ENCODE measurements around the gene BMP6. TPM values are rescaled to one million over a fixed set of nuclear protein-coding genes. Genes with fewer than 3 reads are reported as not detected.

BMP6 gene
- total RNA-seq, 1 experiment from 2014 or later, result not detected

DNA sequence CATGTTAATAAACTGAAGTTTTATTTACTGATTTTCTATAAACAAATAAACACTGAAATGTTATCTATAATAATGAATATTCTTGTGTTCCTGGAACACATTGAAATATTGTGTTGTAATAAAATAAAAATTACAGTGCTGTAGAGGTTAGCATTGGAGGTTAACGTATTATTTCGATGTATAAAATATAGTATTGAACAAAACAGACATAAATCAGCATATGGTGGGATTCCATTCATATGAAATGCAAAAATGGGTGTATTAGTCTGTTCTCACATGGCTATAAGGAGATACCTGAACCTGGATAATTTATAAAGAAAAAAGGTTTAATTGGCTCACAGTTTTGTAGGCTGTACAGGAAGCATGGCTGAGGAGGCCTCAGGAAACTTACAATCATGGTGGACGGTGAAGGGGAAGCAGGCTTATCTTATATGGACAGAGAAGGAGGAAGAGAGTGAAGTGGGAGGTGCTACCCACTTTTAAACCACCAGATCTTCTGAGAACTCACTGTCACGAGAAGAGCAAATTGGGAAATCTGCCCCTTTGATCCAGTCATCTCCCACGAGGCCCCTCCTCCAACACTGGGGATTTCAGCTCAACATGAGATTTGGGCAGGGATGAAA is 24.6 kb upstream of the BMP6 start:
- Histone ChIP-seq H2AFZ (no peak overlapping the region), H3K4me1 (replicated peaks; ENCODE audit: insufficient read depth) (peaks cover 28% of the 10 kb centered on the region), H3K27ac (no peak overlapping the region), H3F3A (ENCODE audit: insufficient read depth, low read depth) (peaks cover 34% of the 10 kb centered on the region), H3K9me2 (ENCODE audit: insufficient read depth) (no peaks in the 10 kb centered on the region), H3K79me2 (ENCODE audit: low read depth) (no peaks in the 10 kb centered on the region), H4K20me1 (ENCODE audit: insufficient read depth) (no peaks in the 10 kb centered on the region), H3K4me2 (no peak overlapping the region), H3K9me3 (ENCODE audit: insufficient read depth, low read depth) (no peaks in the 10 kb centered on the region), H3K4me3 (no peak overlapping the region), H3K36me3 (ENCODE audit: low read depth) (no peaks in the 10 kb centered on the region), H3K27me3 (ENCODE audit: insufficient read depth, low read depth) (no peaks in the 10 kb centered on the region)
- no peak for DNase-seq
- ChIA-PET CTCF (no interaction called here), POLR2A (ENCODE audit: unreplicated experiment) (no interaction called here)
- no peak for TF ChIP-seq EZH2 (IDR thresholded peaks at IDR 0.05; ENCODE audit: low read depth)
- TF ChIP-seq, protein P1, sequence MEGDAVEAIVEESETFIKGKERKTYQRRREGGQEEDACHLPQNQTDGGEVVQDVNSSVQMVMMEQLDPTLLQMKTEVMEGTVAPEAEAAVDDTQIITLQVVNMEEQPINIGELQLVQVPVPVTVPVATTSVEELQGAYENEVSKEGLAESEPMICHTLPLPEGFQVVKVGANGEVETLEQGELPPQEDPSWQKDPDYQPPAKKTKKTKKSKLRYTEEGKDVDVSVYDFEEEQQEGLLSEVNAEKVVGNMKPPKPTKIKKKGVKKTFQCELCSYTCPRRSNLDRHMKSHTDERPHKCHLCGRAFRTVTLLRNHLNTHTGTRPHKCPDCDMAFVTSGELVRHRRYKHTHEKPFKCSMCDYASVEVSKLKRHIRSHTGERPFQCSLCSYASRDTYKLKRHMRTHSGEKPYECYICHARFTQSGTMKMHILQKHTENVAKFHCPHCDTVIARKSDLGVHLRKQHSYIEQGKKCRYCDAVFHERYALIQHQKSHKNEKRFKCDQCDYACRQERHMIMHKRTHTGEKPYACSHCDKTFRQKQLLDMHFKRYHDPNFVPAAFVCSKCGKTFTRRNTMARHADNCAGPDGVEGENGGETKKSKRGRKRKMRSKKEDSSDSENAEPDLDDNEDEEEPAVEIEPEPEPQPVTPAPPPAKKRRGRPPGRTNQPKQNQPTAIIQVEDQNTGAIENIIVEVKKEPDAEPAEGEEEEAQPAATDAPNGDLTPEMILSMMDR (conservative IDR thresholded peaks at IDR 0.05), result no peak
- BruUV-seq (replicated peaks), result no TSS peak
- intact Hi-C loops (cut with micrococcal nuclease; ENCODE audit: unreplicated experiment), result no loop called here

DNA sequence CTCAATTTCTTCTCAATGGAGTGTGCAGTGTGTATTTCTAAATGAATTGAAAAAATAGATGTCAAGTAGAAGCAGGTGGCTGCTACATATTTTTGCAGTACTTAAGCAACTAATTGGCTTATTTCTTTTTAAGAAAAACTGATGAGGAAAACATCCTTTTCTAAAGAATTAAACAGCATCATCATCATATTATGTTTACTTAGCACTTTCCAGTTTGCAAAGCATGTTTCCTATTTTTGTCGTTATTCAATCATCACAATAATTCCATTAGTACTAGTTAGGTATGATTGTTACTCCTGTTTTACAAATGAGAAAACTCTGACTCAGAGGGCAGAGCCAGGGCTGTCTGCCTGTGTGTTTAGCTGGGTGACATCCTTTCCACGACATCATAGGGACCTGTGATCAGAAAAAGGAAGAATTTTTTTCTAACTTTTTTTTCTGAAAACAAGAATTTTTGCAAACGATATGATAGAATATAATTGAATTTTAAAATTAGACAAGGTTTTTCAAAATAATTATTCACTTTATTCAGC is 22.7 kb upstream of the BMP6 start:
- Histone ChIP-seq H3K79me2 (ENCODE audit: low read depth) (no peaks in the 10 kb centered on the region), H3K4me2 (no peak overlapping the region), H3K27me3 (ENCODE audit: insufficient read depth, low read depth) (no peaks in the 10 kb centered on the region), H4K20me1 (ENCODE audit: insufficient read depth) (no peaks in the 10 kb centered on the region), H2AFZ (no peak overlapping the region), H3K9me2 (ENCODE audit: insufficient read depth) (no peaks in the 10 kb centered on the region), H3K36me3 (ENCODE audit: low read depth) (no peaks in the 10 kb centered on the region), H3K9me3 (ENCODE audit: insufficient read depth, low read depth) (no peaks in the 10 kb centered on the region), H3F3A (ENCODE audit: insufficient read depth, low read depth) (peaks cover 20% of the 10 kb centered on the region; the same call in 1 of the 2 replicates), H3K4me3 (no peak overlapping the region), H3K4me1 (replicated peaks; ENCODE audit: insufficient read depth) (peaks cover 19% of the 10 kb centered on the region), H3K27ac (no peak overlapping the region)
- TF ChIP-seq EZH2 (IDR thresholded peaks at IDR 0.05; ENCODE audit: low read depth), result no peak
- TF ChIP-seq, protein P1 (conservative IDR thresholded peaks at IDR 0.05), result no peak
- CTCF ChIA-PET, result no interaction called here
- intact Hi-C loops (cut with micrococcal nuclease; ENCODE audit: unreplicated experiment), result no loop called here
- no peak for DNase-seq
- no TSS peak for BruUV-seq (replicated peaks)
- POLR2A ChIA-PET (ENCODE audit: unreplicated experiment), result no interaction called here

DNA sequence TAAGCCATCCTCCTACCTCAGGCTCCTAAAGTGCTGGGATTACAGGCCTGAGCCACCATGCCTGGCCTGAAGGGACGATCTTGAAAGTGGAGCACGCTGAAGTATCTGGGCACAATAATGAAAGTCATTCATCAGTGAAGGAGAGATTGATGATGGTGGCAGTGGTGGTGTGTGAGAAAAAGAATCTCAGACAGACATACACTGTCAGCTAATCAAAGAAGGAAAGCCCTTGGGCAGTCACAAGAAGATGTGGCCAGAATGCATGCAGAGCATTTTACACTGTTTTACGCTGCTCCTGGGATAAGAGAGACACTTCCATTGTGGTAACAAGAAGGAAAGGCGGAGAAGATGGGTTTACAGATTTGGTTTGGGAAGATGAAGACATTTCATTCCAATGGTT is 20.4 kb upstream of the BMP6 start:
- intact Hi-C loops (cut with micrococcal nuclease; ENCODE audit: unreplicated experiment), result no loop called here
- CTCF ChIA-PET, result no interaction called here
- H3K4me2 ChIP-seq, result no peak overlapping the region
- TF ChIP-seq EZH2 (IDR thresholded peaks at IDR 0.05; ENCODE audit: low read depth), result no peak
- TF ChIP-seq, protein P1 (conservative IDR thresholded peaks at IDR 0.05), result no peak
- H3K4me3 ChIP-seq, result no peak overlapping the region
- POLR2A ChIA-PET (ENCODE audit: unreplicated experiment), result no interaction called here
- H2AFZ ChIP-seq, result no peak overlapping the region
- H3K9me2 ChIP-seq (ENCODE audit: insufficient read depth), result no peaks in the 10 kb centered on the region
- H4K20me1 ChIP-seq (ENCODE audit: insufficient read depth), result no peaks in the 10 kb centered on the region
- H3K36me3 ChIP-seq (ENCODE audit: low read depth), result no peaks in the 10 kb centered on the region
- no peak overlapping the region for H3K27ac ChIP-seq
- no peak for DNase-seq
- peaks cover 2% of the 10 kb centered on the region; the same call in 1 of the 2 replicates for H3F3A ChIP-seq (ENCODE audit: insufficient read depth, low read depth)
- no peaks in the 10 kb centered on the region for H3K9me3 ChIP-seq (ENCODE audit: insufficient read depth, low read depth)
- no peaks in the 10 kb centered on the region for H3K79me2 ChIP-seq (ENCODE audit: low read depth)
- H3K27me3 ChIP-seq (ENCODE audit: insufficient read depth, low read depth), result no peaks in the 10 kb centered on the region
- BruUV-seq (replicated peaks), result no TSS peak
- H3K4me1 ChIP-seq (replicated peaks; ENCODE audit: insufficient read depth), result no peaks in the 10 kb centered on the region
